C4-2B (cell line): Measurements from ENCODE around the gene BTBD8.

Experiments used
- ZFX ChIP-seq: fragments of 450-650 bp; IDR thresholded peaks from 2 replicates; pipeline ENCODE4 v1.6.1; 2017
- TF ChIP-seq, protein P1 (sequence below): fragments of 450-650 bp; conservative IDR thresholded peaks from 2 replicates; pipeline ENCODE4 v1.5.1; 2017; ENCODE audit warnings: mild to moderate bottlenecking

DNA sequence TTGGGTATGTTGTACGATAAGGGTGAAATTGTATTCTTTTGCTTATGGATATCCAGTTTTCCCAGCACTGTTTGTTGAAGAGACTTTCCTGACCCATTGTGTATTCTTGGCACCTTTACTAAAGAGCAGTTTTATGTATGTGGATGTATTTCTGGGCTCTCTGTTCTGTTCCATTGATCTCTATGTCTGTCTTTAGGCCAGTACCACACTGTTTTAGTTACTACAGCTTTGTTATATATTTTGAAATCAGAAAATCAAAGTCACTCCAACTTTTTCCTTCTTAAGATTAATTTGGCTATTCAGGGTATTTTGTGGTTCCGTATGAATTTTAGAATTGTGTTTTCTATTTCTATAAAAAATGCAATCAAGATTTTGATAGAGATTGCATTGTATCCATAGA, 74.8 kb downstream of the BTBD8 start:
- TF ChIP-seq, protein P1, sequence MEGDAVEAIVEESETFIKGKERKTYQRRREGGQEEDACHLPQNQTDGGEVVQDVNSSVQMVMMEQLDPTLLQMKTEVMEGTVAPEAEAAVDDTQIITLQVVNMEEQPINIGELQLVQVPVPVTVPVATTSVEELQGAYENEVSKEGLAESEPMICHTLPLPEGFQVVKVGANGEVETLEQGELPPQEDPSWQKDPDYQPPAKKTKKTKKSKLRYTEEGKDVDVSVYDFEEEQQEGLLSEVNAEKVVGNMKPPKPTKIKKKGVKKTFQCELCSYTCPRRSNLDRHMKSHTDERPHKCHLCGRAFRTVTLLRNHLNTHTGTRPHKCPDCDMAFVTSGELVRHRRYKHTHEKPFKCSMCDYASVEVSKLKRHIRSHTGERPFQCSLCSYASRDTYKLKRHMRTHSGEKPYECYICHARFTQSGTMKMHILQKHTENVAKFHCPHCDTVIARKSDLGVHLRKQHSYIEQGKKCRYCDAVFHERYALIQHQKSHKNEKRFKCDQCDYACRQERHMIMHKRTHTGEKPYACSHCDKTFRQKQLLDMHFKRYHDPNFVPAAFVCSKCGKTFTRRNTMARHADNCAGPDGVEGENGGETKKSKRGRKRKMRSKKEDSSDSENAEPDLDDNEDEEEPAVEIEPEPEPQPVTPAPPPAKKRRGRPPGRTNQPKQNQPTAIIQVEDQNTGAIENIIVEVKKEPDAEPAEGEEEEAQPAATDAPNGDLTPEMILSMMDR = no peak
- TF ChIP-seq ZFX = no peak
